ENCODE results near the gene OXCT2.

The OXCT2 gene

DNA sequence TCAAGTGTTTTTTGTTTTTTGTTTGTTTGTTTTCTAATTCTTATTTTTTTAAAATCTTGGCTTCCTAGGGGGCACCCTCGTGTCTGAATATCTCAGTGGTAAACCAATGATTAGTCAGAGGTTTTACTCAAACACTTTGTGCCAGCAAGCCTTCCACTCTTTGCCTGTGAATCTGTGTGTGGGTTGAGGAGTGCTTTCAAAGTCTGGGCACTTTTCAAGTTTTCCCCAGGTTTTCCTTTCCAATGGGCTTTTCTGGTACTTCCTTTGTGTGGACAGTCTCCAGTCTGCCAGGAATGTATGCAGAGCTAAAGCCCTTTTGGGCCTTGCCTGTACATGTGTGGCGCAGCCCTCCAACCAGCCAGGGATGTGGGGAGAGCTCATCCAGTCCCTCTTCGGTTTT is 42.1 kb downstream of the OXCT2 start:
- FAIRE-seq, result no peak

- FAIRE-seq, result no peak
Observed at GRCh38 chr1:39727932-39728317, 43.2 kb downstream of the OXCT2 start.

- FAIRE-seq, result peak; percentile 18
Observed at GRCh38 chr1:39727221-39727931, 43.8 kb downstream of the OXCT2 start.

GRCh38 chr1:39726600-39726999 is 44.5 kb downstream of the OXCT2 start:
- FAIRE-seq, result no peak

GRCh38 chr1:39722495-39722894 is 48.7 kb downstream of the OXCT2 start:
- FAIRE-seq, result no peak

DNA sequence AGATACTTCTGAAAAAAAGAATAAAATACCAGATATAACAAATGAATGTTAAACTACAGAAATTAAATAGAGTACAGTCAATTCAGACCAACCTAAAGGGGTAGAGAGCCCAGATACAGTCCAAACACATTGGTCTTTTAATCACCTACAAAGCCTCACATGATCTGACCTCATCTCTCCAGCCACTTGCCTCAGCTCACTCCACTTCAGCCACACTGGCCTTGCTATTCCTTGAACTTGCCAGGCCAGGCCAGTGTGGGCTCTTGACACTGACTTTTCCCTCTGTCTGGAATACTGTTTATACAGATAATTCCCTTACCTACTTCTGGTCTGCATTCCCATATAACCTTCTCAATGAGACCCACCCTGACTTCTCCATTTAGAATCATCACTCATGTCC is 49.5 kb downstream of the OXCT2 start:
- FAIRE-seq, result no peak

DNA sequence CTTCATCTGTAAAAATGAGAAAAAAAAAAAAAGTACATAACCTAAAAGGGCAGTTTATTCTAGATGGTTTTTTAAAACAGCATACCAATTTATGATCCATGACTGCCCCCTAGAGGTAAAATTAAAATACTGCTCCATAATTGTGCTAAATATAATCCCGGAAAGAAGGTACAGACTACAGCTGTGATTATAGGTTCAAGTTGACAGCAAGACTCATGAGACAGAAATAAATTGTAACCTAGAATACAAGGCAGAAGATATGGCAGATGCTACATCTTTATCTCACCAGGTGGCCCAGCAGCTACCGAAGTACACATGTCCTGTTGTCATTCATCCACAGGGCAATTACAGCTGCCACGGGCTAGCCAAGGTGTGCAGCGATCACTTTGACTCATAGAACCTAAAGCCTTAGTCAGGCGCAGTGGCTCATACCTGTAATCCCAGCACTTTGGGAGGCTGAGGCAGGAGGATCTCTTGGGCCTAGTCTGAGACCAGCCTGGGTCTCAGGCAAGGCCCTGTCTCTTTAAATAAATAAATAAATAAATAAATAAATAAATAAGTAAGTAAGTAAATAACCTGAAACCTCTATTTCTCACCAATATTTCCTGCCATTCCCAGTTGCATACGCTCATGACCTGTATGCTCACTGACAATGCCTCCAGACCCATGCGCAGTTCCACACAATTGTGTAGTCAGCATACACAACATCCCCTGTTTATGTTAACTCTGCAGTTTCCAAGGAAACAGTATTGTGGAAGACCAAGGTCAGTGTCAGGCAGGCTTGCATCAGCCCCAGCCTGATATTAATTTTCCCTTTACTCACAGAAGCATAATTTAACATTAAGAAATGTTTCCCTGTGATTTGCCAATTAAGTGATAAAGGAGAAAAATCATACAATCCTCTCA is 50.8 kb downstream of the OXCT2 start:
- peak; percentile 75 for FAIRE-seq

Measured in colon (tissue), 2 donors.